A549 (cell line): ENCODE data around the gene JAKMIP1. TPM values are rescaled to one million over a fixed set of nuclear protein-coding genes. Genes with fewer than 3 reads are reported as not detected.
"Not testable (repeated sequence)": the region's sequence is repeated elsewhere in the genome, so short reads cannot be mapped to it uniquely, and the experiment has no call there.

Experiments used
- ATAC-seq, 2 experiments: fragments of 200-7000 bp in 1 of 2; fragments of >200 bp in 1 of 2; cut with Nextera tagmentation in 1 of 2; cut with Tn5 transposase in 1 of 2; 3 replicates each; pipeline versions ENCODE4 v1.8.0 to v1.9.1; 2018 to 2020; ENCODE audit warnings: mild to moderate bottlenecking in 1 of 2, moderate library complexity in 1 of 2
- CTCF ChIA-PET: fragments of 300-600 bp; sonication (Branson Sonifier 250); formaldehyde crosslinking; extraction: SDS; loops from one replicate; lab custom pipeline; 2021; ENCODE audit warnings: antibody characterized with exemption, inconsistent platforms; lab: Yijun Ruan, JAX
- POLR2A ChIA-PET: fragments of 350-600 bp; formaldehyde crosslinking; extraction: SDS; loops from one replicate; lab custom pipeline; 2021; ENCODE audit warnings: antibody characterized with exemption, inconsistent platforms; lab: Yijun Ruan, JAX
- DNase-seq, 2 experiments: peaks; one replicate each; pipeline versions ENCODE4 v3.0.0 to v3.0.0-alpha.2; 2011 to 2016; ENCODE audit warnings: low read depth in 1 of 2, low spot score in 1 of 2
- FAIRE-seq: peaks from 2 replicates; lab custom pipeline; 2011; peaks lifted over from hg19 to GRCh38; lab: Jason Lieb, UNC
- H3K27ac ChIP-seq, 2 experiments: fragments of >200 bp; sonication (Bioruptor Twin); formaldehyde crosslinking; 3 replicates each; pipeline ENCODE4 v1.5.1; 2016 to 2017
- H3K4me1 ChIP-seq: fragments of >200 bp; sonication (Bioruptor Twin); formaldehyde crosslinking; 3 replicates; pipeline ENCODE4 v1.6.1; 2016
- H3K4me2 ChIP-seq: fragments of >200 bp; sonication (Bioruptor Twin); formaldehyde crosslinking; 3 replicates; pipeline ENCODE4 v1.6.1; 2016
- H3K4me3 ChIP-seq: fragments of >200 bp; sonication (Bioruptor Twin); formaldehyde crosslinking; 3 replicates; pipeline ENCODE4 v1.5.1; 2016
- H3K9me3 ChIP-seq: fragments of >200 bp; sonication (Bioruptor Twin); formaldehyde crosslinking; 3 replicates; pipeline ENCODE4 v1.6.1; 2016
- BHLHE40 ChIP-seq: IDR thresholded peaks from 2 replicates; pipeline ENCODE4 v1.6.1; 2012; ENCODE audit warnings: low read depth, low read length, inconsistent platforms
- CBX8 ChIP-seq: fragments of 200-600 bp; sonication (generic); IDR thresholded peaks from 2 replicates; pipeline ENCODE4 v1.6.1; 2016
- CEBPB ChIP-seq, 2 experiments: fragments of >200 bp in 1 of 2; sonication (Bioruptor Twin) in 1 of 2; formaldehyde crosslinking in 1 of 2; IDR thresholded peaks; 2 replicates each; pipeline ENCODE4 v1.6.1; 2012 to 2016
- EHF ChIP-seq: fragments of 250-450 bp; sonication (Bioruptor Pico); IDR thresholded peaks from 2 replicates; pipeline ENCODE4 v1.5.0; 2020; ENCODE audit warnings: mild to moderate bottlenecking
- EP300 ChIP-seq, 2 experiments: fragments of >200 bp; sonication (Bioruptor Twin); formaldehyde crosslinking; IDR thresholded peaks; 2 replicates in 1 of 2; 3 replicates in 1 of 2; pipeline ENCODE4 v1.6.1; 2016 to 2017
- ESRRA ChIP-seq: fragments of 150-350 bp; IDR thresholded peaks from 2 replicates; pipeline ENCODE4 v1.6.1; 2014; ENCODE audit warnings: mild to moderate bottlenecking, low read length, borderline replicate concordance
- FOXS1 ChIP-seq: fragments of 250-450 bp; sonication (Bioruptor Pico); IDR thresholded peaks from 2 replicates; pipeline ENCODE4 v1.5.0; 2020; ENCODE audit warnings: mild to moderate bottlenecking, moderate library complexity
- HMGXB4 ChIP-seq: fragments of 250-450 bp; sonication (Bioruptor Pico); IDR thresholded peaks from 2 replicates; pipeline ENCODE4 v1.5.0; 2021; ENCODE audit warnings: mild to moderate bottlenecking, moderate library complexity, borderline replicate concordance
- HOXB5 ChIP-seq: fragments of 250-450 bp; sonication (Bioruptor Pico); IDR thresholded peaks from 2 replicates; pipeline ENCODE4 v1.5.0; 2020; ENCODE audit warnings: mild to moderate bottlenecking, moderate library complexity
- JUN ChIP-seq, 2 experiments: fragments of >200 bp; sonication (Bioruptor Twin); formaldehyde crosslinking; IDR thresholded peaks; 2 replicates in 1 of 2; 3 replicates in 1 of 2; pipeline ENCODE4 v1.6.1; 2016 to 2017
- JUNB ChIP-seq: fragments of >200 bp; sonication (Bioruptor Twin); formaldehyde crosslinking; IDR thresholded peaks from 2 replicates; pipeline ENCODE4 v1.6.1; 2016
- KDM5A ChIP-seq: fragments of 200-600 bp; sonication (generic); IDR thresholded peaks from 2 replicates; pipeline ENCODE4 v1.6.1; 2016; ENCODE audit warnings: antibody characterized with exemption, mild to moderate bottlenecking
- PHF8 ChIP-seq: fragments of 200-600 bp; sonication (generic); IDR thresholded peaks from 2 replicates; pipeline ENCODE4 v1.6.1; 2016; ENCODE audit warnings: low read depth, mild to moderate bottlenecking, antibody characterized with exemption, moderate library complexity, borderline replicate concordance
- POLR2A ChIP-seq: IDR thresholded peaks from 2 replicates; pipeline ENCODE4 v1.6.1; 2012; ENCODE audit warnings: mild to moderate bottlenecking, low read length
- POLR2AphosphoS2 ChIP-seq: conservative IDR thresholded peaks from 2 replicates; pipeline ENCODE4 v1.6.1; 2012; ENCODE audit warnings: low read length, improper control_type of control experiment, inconsistent platforms
- RCOR1 ChIP-seq: fragments of 150-350 bp; IDR thresholded peaks from 2 replicates; pipeline ENCODE4 v1.6.1; 2014; ENCODE audit warnings: antibody characterized with exemption, low read length, low read depth
- TP53 ChIP-seq: fragments of 250-450 bp; sonication (Bioruptor Pico); IDR thresholded peaks from 2 replicates; pipeline ENCODE4 v1.5.0; 2021; ENCODE audit warnings: mild to moderate bottlenecking, moderate library complexity
- ZFP36 ChIP-seq: fragments of 450-650 bp; IDR thresholded peaks from 2 replicates; pipeline ENCODE4 v1.6.1; 2014; ENCODE audit warnings: borderline replicate concordance; ENCODE audit not compliant: partially characterized antibody
- ZNF302 ChIP-seq: fragments of 250-450 bp; sonication (Bioruptor Pico); IDR thresholded peaks from 2 replicates; pipeline ENCODE4 v1.9.0; 2021; ENCODE audit warnings: inconsistent platforms, mild to moderate bottlenecking, moderate library complexity
- ZSCAN20 ChIP-seq: fragments of 250-450 bp; sonication (Bioruptor Pico); IDR thresholded peaks from 2 replicates; pipeline ENCODE4 v1.8.0; 2022; ENCODE audit warnings: mild to moderate bottlenecking, moderate library complexity
- WGBS: methylation state at CpG from one replicate; pipeline ENCODE4 v1.1.6; 2017; ENCODE audit errors: missing lambda C conversion rate; 5-methylcytosine and 5-hydroxymethylcytosine counted together
- polyA plus RNA-seq, 4 experiments: library from polyadenylated mRNA; depleted of rRNA in 3 of 4; stranded (reverse); fragments of >200 nt; fragmentation: RNase III in 1 of 4; extraction: RNeasy Plus Mini Kit Qiagen cat#74134 plus additional on column Dnase treatment in 1 of 4; gene quantifications; 2 replicates in 3 of 4; 3 replicates in 1 of 4; pipeline ENCODE4 v1.2.3, GENCODE V29; 2011 to 2017
- TF ChIP-seq, protein P1 (sequence below): IDR thresholded peaks from 2 replicates; pipeline ENCODE4 v1.6.1; 2012; ENCODE audit warnings: low read depth, borderline replicate concordance
- TF ChIP-seq, protein P2 (sequence below): IDR thresholded peaks from 2 replicates; pipeline ENCODE4 v1.6.1; 2012

JAKMIP1 gene
- polyA plus RNA-seq, 2 of the 4 experiments (the other 2 are of a cell fraction) = not detected

GRCh38 chr4:6141554-6141953, 58.8 kb downstream of the JAKMIP1 start (continued):
- no peak for TF ChIP-seq TP53 (CRISPR knock-in tag)

- H3K9me3 ChIP-seq, H3K4me3 ChIP-seq, POLR2A ChIA-PET, ATAC-seq, FAIRE-seq, H3K4me1 ChIP-seq, DNase-seq, H3K4me2 ChIP-seq, H3K27ac ChIP-seq: not testable (repeated sequence)
- CTCF ChIA-PET = interaction anchor here (0.7 kb wide), 1 partner anchor 21 kb away, joined by 3 read pairs; no protein-coding TSS in a partner anchor
- WGBS = 70% methylated on average over 13 of the region's 14 CpGs
Measured at GRCh38 chr4:6141021-6141420, 59.3 kb downstream of the JAKMIP1 start.

DNA sequence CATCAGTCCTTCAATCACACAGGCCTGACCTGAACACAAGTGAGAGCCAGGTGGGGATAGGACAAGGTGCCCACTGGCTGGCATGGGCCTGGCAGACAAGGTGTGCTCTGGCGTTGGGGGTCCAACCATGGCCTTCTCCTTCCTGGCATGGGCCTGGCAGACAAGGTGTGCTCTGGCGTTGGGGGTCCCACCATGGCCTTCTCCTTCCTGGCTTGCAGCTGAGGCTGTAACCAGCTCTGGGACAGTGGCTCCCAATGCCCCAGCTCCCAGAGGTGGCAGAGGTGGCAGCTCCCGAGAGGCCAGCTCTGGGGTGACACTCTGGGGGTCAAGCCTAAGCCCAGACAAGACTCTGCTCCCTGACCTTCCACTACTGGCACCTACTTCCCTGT, 62.6 kb downstream of the JAKMIP1 start:
- TF ChIP-seq CEBPB (IDR thresholded peaks at IDR 0.05) (no peak), EHF (CRISPR knock-in tag) (no peak), POLR2A (no peak), CBX8 (no peak)
- DNase-seq (no peak), FAIRE-seq (no peak), ATAC-seq (no peak)
- no CpG with 5 or more reads among the region's 3 CpGs for WGBS
- Histone ChIP-seq H3K4me3 (no peak overlapping the region), H3K27ac (no peak overlapping the region), H3K4me2 (no peak overlapping the region), H3K4me1 (no peaks in the 10 kb centered on the region), H3K9me3 (no peaks in the 10 kb centered on the region)
- CTCF ChIA-PET = interaction anchor here (1.2 kb wide), 1 partner anchor 31 kb away, joined by 3 read pairs; no protein-coding TSS in a partner anchor
- POLR2A ChIA-PET = no interaction called here

DNA sequence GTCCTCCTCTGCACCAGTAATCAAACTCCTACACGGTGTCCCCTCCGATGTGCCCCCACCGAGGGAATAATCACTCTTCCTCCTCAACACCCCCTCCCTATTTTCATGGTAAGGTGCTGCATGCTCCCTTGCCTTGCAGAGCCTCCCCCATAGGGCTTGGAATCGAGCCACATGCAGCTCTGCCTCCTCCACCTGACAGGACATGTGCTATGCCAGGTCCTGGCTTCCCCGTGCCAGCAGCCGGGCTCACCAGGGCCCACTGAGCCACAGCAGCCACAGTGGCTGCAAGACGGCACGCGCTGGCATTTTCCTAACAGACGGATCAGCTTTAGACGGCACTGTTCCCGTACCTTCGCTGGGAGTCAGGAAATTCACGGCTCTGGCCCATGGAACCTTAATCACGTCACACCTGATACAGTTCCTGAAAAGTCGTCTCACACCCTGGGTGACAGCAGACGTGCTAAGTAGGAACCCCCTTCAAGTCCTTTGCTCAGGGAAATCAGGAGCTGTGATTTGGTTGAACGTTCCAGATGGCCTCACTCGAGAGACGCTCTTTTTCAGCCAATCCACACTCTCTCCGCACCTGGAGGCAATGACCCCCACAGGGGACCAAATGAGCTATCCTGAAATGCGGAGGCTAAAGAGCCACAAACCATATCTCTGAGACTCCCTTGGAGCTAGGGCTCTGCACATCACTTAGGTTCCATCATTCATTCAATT, 63.2 kb downstream of the JAKMIP1 start:
- FAIRE-seq (no peak), DNase-seq (no peak), ATAC-seq (no peak)
- POLR2A ChIA-PET = no interaction called here
- WGBS = 57% methylated on average over 22 of the region's 22 CpGs
- CTCF ChIA-PET = interaction anchor here (1.2 kb wide), 1 partner anchor 31 kb away, joined by 3 read pairs; no protein-coding TSS in a partner anchor
- Histone ChIP-seq H3K27ac (no peak overlapping the region), H3K9me3 (no peaks in the 10 kb centered on the region), H3K4me1 (no peaks in the 10 kb centered on the region), H3K4me3 (no peak overlapping the region), H3K4me2 (no peak overlapping the region)
- TF ChIP-seq ZSCAN20 (CRISPR knock-in tag) (no peak), PHF8 (no peak), FOXS1 (CRISPR knock-in tag) (no peak), CBX8 (no peak), BHLHE40 (no peak), KDM5A (no peak), EP300 (IDR thresholded peaks at IDR 0.05) (no peak), JUNB (no peak), RCOR1 (no peak), JUN (IDR thresholded peaks at IDR 0.05) (no peak), POLR2AphosphoS2 (no peak), ZFP36 (no peak), ESRRA (no peak), HOXB5 (CRISPR knock-in tag) (no peak), ZNF302 (CRISPR knock-in tag) (no peak), HMGXB4 (CRISPR knock-in tag) (no peak)
- TF ChIP-seq, protein P1, sequence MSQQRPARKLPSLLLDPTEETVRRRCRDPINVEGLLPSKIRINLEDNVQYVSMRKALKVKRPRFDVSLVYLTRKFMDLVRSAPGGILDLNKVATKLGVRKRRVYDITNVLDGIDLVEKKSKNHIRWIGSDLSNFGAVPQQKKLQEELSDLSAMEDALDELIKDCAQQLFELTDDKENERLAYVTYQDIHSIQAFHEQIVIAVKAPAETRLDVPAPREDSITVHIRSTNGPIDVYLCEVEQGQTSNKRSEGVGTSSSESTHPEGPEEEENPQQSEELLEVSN = no peak
- TF ChIP-seq, protein P2, sequence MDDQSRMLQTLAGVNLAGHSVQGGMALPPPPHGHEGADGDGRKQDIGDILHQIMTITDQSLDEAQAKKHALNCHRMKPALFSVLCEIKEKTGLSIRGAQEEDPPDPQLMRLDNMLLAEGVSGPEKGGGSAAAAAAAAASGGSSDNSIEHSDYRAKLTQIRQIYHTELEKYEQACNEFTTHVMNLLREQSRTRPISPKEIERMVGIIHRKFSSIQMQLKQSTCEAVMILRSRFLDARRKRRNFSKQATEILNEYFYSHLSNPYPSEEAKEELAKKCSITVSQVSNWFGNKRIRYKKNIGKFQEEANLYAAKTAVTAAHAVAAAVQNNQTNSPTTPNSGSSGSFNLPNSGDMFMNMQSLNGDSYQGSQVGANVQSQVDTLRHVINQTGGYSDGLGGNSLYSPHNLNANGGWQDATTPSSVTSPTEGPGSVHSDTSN = no peak
